Measurements from ENCODE around the gene LMO1.

DNA sequence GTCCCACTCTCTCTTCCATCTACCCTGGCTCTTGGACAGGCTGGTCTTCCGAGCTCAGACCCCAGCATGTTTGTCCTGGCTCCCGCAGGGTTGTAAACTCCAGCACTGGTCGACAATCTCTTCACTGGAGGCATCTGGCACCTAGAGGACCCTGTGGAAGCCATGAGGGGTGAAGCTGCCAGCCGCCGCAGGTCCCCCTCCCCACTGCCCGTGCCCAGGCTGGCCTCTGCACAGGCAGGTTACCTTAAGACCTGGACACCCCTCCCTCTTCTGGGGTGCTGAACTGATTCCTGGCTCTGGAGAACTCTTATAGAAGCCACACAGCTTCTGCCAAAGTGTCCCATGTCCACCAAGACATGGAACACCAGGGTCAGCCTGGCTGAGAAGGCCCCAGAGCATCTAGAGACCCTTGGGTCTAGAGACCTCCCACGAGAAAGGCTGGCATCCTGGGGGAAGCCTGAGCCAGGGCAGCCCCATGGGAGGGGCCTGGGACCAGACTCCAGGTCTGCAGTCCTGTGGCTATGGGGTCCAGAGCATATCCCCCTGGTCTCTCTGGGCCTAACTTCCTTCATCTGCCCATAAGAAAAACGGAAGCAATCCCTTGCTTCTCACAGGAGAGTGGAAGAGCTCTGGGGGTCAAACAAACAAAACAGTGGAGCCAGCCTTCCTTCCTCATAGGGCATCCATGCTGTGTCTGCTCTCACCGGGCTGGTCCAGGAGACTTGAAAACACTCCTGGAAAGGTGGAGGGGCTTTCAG lies 30.6 kb downstream of the LMO1 start:
- TF ChIP-seq POLR2A (IDR thresholded peaks at IDR 0.05) (no peak), POLR2AphosphoS5 (IDR thresholded peaks at IDR 0.05) (no peak)
- TF ChIP-seq, protein P1, sequence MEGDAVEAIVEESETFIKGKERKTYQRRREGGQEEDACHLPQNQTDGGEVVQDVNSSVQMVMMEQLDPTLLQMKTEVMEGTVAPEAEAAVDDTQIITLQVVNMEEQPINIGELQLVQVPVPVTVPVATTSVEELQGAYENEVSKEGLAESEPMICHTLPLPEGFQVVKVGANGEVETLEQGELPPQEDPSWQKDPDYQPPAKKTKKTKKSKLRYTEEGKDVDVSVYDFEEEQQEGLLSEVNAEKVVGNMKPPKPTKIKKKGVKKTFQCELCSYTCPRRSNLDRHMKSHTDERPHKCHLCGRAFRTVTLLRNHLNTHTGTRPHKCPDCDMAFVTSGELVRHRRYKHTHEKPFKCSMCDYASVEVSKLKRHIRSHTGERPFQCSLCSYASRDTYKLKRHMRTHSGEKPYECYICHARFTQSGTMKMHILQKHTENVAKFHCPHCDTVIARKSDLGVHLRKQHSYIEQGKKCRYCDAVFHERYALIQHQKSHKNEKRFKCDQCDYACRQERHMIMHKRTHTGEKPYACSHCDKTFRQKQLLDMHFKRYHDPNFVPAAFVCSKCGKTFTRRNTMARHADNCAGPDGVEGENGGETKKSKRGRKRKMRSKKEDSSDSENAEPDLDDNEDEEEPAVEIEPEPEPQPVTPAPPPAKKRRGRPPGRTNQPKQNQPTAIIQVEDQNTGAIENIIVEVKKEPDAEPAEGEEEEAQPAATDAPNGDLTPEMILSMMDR (IDR thresholded peaks at IDR 0.05 in 8 of 11, conservative IDR thresholded peaks at IDR 0.05 in 3 of 11), result no peak
